Right lobe of liver (tissue), 6 donors: ENCODE results near the gene CLSTN2. TPM values are rescaled to one million over a fixed set of nuclear protein-coding genes. Genes with fewer than 3 reads are reported as not detected.
A peak's percentile ranks its signal among the peaks of the same experiment; 100 is the strongest.

Experiments used
- ATAC-seq, 4 donors: fragments of 200-7000 bp; cut with Tn5 transposase; one replicate each; pipeline ENCODE4 v1.9.1; 2020; ENCODE audit warnings: mild to moderate bottlenecking in 4 of 4, moderate library complexity in 4 of 4
- DNase-seq, 3 donors: peaks; one replicate each; pipeline ENCODE4 v3.0.0-alpha.2; 2020
- H3K27ac ChIP-seq, 3 donors: fragments of 200-600 bp; one replicate each; pipeline ENCODE4 v1.8.0; 2022
- H3K27me3 ChIP-seq, 2 donors: fragments of 200-600 bp; one replicate each; pipeline ENCODE4 v1.8.0; 2022
- H3K36me3 ChIP-seq, 4 donors: fragments of 200-600 bp; sonication (generic) in 1 of 4; one replicate each; pipeline versions ENCODE4 v1.5.1 to v1.8.0; 2017 to 2022; ENCODE audit warnings: control low read depth in 1 of 4
- H3K4me1 ChIP-seq, 4 donors: fragments of 200-600 bp; sonication (generic) in 1 of 4; one replicate each; pipeline versions ENCODE4 v1.5.1 to v1.8.0; 2017 to 2022; ENCODE audit warnings: control low read depth in 1 of 4
- H3K4me3 ChIP-seq, 3 donors: fragments of 200-600 bp; one replicate each; pipeline ENCODE4 v1.8.0; 2022
- H3K9me3 ChIP-seq, 4 donors: fragments of 200-600 bp; sonication (generic) in 1 of 4; one replicate each; pipeline versions ENCODE4 v1.5.1 to v1.8.0; 2017 to 2022; ENCODE audit warnings: control low read depth in 1 of 4
- CTCF ChIP-seq, 4 donors: fragments of 200-600 bp in 3 of 4; fragments of 450-650 bp in 1 of 4; IDR thresholded peaks; one replicate each; pipeline versions ENCODE4 v1.5.1 to v1.8.0; 2016 to 2022; ENCODE audit warnings: antibody characterized with exemption in 4 of 4, mild to moderate bottlenecking in 2 of 4
- POLR2A ChIP-seq: fragments of 450-650 bp; IDR thresholded peaks from one replicate; pipeline ENCODE4 v1.6.1; 2017; ENCODE audit warnings: antibody characterized with exemption, mild to moderate bottlenecking
- WGBS: methylation state at CpG from one replicate; pipeline ENCODE4 v1.1.6; 2018; ENCODE audit warnings: low coverage, low lambda C conversion rate; ENCODE audit not compliant: insufficient coverage; ENCODE audit errors: missing lambda C conversion rate; 5-methylcytosine and 5-hydroxymethylcytosine counted together
- intact Hi-C, 2 donors: fragments of 100-400 bp; cut with DNase I; formaldehyde crosslinking; loops; one replicate each; pipeline versions ENCODE4 v1.11.2 to v1.14.1; 2022
- total RNA-seq, 6 experiments: library from RNA; depleted of rRNA in 2 of 6; stranded (reverse); fragments of >200 nt in 2 of 6; fragmentation: NEBNext Ultra II Directional in 3 of 6; extraction: Animal tissue kit (Norgen Biotek cat#: 25700) in 3 of 6; gene quantifications; one replicate each; pipeline versions ENCODE4 v1.1.0 to v1.2.4, GENCODE V29; 2016 to 2023
- donor health status: DM: no; HTN: yes; CAD: no.
- donor health status: DM: no; HTN: no; CAD: no.
- donor health status: DM: no; HTN: no; CAD: no.
- donor health status: DM: no; HTN: yes; CAD: no.
- donor health status: DM: no; HTN: yes; CAD: no.

CLSTN2 gene
- total RNA-seq, 6 experiments from 2014 or later = 1.0 to 3.3 (median 2.0) TPM

- no peaks in the 10 kb centered on the region for H3K4me1 ChIP-seq
- H3K4me3 ChIP-seq = no peak overlapping the region
- no peaks in the 10 kb centered on the region for H3K9me3 ChIP-seq
- intact Hi-C loops = no loop called here
- no peak for DNase-seq
- 66% methylated on average over 4 of the region's 4 CpGs for WGBS
- H3K27ac ChIP-seq = no peak overlapping the region
- no peaks in the 10 kb centered on the region for H3K36me3 ChIP-seq
- H3K27me3 ChIP-seq = no peaks in the 10 kb centered on the region
- ATAC-seq = no peak
- TF ChIP-seq POLR2A = no peak
These were observed 96.2 kb downstream of the CLSTN2 start for GRCh38 chr3:140031170-140031569.

- H3K4me1 ChIP-seq = no peaks in the 10 kb centered on the region
- H3K36me3 ChIP-seq = no peaks in the 10 kb centered on the region
- H3K4me3 ChIP-seq = no peak overlapping the region
- TF ChIP-seq POLR2A = no peak
- no peak for TF ChIP-seq CTCF (IDR thresholded peaks at IDR 0.05)
- DNase-seq = no peak
- no peaks in the 10 kb centered on the region for H3K9me3 ChIP-seq
- no peak overlapping the region for H3K27ac ChIP-seq
- ATAC-seq = no peak
- intact Hi-C loops = no loop called here
- no peaks in the 10 kb centered on the region for H3K27me3 ChIP-seq
These were observed 99.1 kb downstream of the CLSTN2 start for GRCh38 chr3:140034058-140034457.

- Histone ChIP-seq H3K27ac (no peak overlapping the region), H3K36me3 (no peaks in the 10 kb centered on the region), H3K4me1 (no peaks in the 10 kb centered on the region), H3K9me3 (no peaks in the 10 kb centered on the region), H3K4me3 (no peak overlapping the region), H3K27me3 (no peaks in the 10 kb centered on the region)
- WGBS = 59% methylated on average over 2 of the region's 2 CpGs
- DNase-seq (no peak), ATAC-seq (no peak)
- no peak for TF ChIP-seq POLR2A
- TF ChIP-seq CTCF (IDR thresholded peaks at IDR 0.05) = no peak
- intact Hi-C loops = no loop called here
These were observed 100.9 kb downstream of the CLSTN2 start for GRCh38 chr3:140035871-140036270.

- Histone ChIP-seq H3K36me3 (no peaks in the 10 kb centered on the region), H3K9me3 (no peaks in the 10 kb centered on the region), H3K4me3 (no peak overlapping the region), H3K27me3 (no peaks in the 10 kb centered on the region), H3K4me1 (no peaks in the 10 kb centered on the region), H3K27ac (no peak overlapping the region)
- ATAC-seq (no peak), DNase-seq (no peak)
- intact Hi-C loops = no loop called here
- 75% methylated on average over 1 of the region's 1 CpG for WGBS
- no peak for TF ChIP-seq POLR2A
These were observed 115.4 kb downstream of the CLSTN2 start for GRCh38 chr3:140050396-140050795.

- H3K4me1 ChIP-seq = no peaks in the 10 kb centered on the region
- H3K27me3 ChIP-seq = no peaks in the 10 kb centered on the region
- H3K36me3 ChIP-seq = no peaks in the 10 kb centered on the region
- no peak overlapping the region for H3K4me3 ChIP-seq
- H3K27ac ChIP-seq = no peak overlapping the region
- intact Hi-C loops = no loop called here
- 33% methylated on average over 10 of the region's 12 CpGs for WGBS
- ATAC-seq (peak; percentile 33 to 57 (median 50)), DNase-seq (peak in 1 of 3 donors; percentile 22)
- TF ChIP-seq CTCF (IDR thresholded peaks at IDR 0.05) (peak; percentile 21 to 39 (median 30)), POLR2A (no peak)
- H3K9me3 ChIP-seq = no peaks in the 10 kb centered on the region
These were observed 116.3 kb downstream of the CLSTN2 start for GRCh38 chr3:140051019-140051957.
